GM19467 (cell line): ENCODE results near the gene ELOB.

Experiments used
- ATAC-seq: cut with Tn5 transposase; IDR thresholded peaks from one replicate; pipeline ENCODE4 v1.9.1; 2021; ENCODE audit warnings: mild to moderate bottlenecking, moderate library complexity; ENCODE audit not compliant: unreplicated experiment

The ELOB gene

DNA sequence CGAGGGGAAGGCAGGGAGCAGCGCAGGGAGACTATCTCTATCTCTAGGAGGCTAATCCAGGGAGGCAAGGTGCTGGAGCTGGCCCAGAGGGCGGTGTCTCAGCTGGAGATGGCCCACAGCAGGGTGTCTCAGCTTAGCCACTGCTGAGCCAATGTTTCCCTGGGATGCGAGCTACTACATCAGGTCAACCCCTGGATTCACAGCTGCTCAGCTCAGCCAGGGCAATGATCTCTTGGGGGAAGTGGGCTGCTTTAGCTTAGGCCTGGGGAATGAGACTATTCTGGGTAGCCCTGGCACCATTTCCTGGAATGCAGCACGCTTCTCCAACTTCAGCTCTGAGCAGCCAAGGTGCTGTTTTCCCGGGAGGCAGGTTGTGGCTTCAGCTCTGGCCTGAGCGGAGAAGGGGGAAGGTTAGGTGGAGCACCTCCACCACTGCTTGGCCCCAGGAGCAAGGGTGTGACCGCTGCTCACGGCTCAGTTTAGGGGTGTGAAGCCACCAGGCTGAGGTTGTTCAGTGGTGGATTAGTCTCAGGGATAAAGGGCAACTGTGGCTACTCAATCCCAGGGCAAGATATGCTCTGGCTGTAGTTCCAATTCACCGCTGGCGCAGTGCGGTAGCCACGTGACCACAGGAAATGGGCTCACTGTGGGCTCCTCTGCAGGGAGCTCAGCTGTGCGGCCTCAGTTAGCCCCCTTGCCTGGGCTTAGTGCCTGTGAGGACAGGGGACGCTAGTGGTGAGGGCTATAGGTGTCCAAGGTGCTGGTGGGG lies 34.8 kb upstream of the ELOB start:
- no peak for ATAC-seq

DNA sequence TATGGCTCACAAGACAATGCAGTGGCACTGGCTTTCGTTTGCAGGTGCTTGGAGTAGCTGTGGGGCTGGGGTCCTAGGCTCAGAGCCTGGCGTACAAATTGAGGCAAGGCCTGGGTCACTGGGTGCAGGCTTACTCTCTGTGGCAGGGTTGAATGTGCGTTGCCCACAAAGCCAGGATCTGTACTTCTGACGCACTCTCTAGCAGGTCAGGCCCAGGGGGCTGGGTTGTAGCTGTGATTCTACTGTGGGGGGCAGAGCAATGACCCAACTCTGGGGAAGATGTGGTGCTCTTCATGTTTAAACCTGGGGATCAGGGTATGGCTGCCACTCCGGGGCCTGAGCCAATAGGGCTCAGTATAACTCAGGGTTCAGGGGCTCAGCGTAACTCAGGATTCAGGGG lies 33.6 kb upstream of the ELOB start:
- no peak for ATAC-seq

GRCh38 chr16:2809149-2809760 lies 32.2 kb upstream of the ELOB start:
- ATAC-seq: no peak

GRCh38 chr16:2808181-2808580 lies 31.1 kb upstream of the ELOB start:
- ATAC-seq: no peak

- no peak for ATAC-seq
Measured at GRCh38 chr16:2806286-2806685, 29.2 kb upstream of the ELOB start.

DNA sequence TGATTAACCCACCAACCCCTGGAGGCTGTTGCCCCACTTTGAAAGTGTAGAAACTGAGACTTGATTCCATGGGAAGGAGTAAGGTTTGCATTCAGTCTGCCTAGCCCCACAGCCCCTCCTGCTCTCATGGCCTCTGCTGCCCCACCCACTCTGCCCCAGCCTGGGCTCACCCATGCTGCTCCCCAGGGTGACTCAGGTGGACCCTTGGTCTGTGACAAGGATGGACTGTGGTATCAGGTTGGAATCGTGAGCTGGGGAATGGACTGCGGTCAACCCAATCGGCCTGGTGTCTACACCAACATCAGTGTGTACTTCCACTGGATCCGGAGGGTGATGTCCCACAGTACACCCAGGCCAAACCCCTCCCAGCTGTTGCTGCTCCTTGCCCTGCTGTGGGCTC lies 27.6 kb upstream of the ELOB start:
- ATAC-seq: no peak

DNA sequence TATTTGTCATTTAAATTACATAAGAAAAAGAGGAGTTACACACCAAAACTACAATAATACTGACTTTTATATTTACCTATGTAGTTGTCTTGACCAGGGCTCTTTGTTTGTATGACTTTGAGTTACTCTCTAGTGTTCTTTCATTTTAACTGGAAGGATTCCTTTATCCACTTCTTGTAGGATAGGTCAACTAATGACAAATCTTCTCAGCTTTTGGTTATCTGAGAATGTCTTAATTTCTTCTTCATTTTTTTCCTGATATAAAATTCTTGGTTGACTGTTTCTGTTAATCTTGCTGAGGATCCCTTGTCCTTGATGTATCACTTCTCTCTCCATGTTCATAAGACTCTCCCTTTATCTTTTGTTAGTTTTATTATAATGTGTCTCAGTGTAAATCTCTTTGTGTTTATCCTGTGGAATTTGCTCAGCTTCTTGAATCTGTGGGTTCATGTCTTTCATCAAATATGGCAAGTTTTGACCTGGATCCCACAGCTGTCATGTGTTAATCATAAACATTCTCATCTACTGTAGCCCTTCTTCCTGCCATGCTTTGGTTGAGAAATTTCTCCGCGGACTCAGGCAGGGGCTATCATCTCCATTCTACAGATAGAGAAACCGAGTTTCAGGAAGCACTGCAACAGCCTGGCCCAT lies 26.6 kb upstream of the ELOB start:
- ATAC-seq: no peak

- no peak for ATAC-seq
Measured at GRCh38 chr16:2799859-2800226, 22.8 kb upstream of the ELOB start.

- no peak for ATAC-seq
Measured at GRCh38 chr16:2799205-2799858, 22.3 kb upstream of the ELOB start.

- ATAC-seq: no peak
Measured at GRCh38 chr16:2798723-2799204, 21.7 kb upstream of the ELOB start.

GRCh38 chr16:2795395-2796143 lies 18.5 kb upstream of the ELOB start:
- ATAC-seq: no peak

DNA sequence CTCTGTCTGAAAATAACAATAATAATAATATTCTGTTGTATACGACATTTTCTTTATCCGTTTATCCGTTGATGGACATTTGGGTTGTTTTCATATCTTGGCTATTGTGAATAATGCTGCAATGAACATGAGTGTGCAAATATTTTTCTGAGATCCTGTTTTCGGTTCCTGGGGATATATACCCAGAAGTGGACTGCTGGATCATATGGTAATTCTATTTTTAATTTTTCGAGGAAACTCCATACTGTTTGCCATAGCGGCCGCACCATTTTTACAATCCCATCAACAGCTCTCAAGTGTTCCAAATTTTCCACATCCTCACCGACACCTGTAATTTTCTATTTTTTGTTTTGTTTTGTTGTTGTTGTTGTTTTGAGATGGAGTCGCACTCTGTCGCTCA lies 15.9 kb upstream of the ELOB start:
- no peak for ATAC-seq

DNA sequence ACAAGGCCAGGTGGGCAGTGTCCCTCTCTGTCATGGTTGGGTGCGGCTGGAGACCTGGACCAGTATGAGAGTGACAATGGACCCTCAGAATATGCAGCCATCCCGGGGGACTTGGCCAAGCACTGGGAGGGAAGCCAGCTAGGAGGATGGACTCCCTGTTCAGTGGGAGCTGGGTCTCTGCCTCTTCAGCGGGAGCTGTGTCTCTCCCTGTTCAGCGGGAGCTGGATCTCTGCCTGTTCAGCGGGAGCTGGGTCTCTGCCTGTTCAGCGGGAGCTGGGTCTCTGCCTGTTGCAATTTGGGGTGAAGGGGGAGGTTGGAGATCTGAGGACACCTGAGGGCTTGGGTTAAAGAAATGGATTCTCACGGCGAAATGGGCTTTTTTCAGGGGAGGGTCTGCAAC lies 14.1 kb upstream of the ELOB start:
- ATAC-seq: no peak

GRCh38 chr16:2790631-2791030 lies 13.6 kb upstream of the ELOB start:
- no peak for ATAC-seq

GRCh38 chr16:2787961-2788360 lies 10.9 kb upstream of the ELOB start:
- ATAC-seq: no peak

DNA sequence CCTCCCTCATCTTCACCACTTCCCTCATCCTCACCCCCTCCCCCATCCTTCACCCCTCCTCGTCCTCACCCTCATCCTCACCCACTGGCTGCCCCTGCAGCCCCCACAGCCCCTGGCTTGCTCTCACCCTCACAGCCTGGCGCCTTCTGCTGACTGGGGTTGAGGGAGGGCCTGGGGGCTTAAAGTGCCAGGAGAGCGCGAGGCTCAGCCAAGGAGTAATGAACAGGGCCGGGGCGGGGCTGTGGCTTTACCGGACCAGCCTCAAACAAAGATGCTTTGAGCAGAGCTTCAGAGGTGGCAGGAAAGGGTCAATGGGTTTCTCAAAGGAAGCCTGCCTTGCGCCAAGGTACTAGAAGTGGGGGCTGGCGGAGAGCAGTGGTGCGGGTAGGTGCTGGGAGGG lies 10.3 kb upstream of the ELOB start, which contains the start of gene PRSS33:
Gene PRSS33 (minus strand): TSS at position 155 of the 400 bp plus-strand sequence. CDS start 1,013 bp downstream, outside the sequence.
- ATAC-seq: no peak

- ATAC-seq: no peak
Measured at GRCh38 chr16:2786826-2787151, 9.7 kb upstream of the ELOB start.

DNA sequence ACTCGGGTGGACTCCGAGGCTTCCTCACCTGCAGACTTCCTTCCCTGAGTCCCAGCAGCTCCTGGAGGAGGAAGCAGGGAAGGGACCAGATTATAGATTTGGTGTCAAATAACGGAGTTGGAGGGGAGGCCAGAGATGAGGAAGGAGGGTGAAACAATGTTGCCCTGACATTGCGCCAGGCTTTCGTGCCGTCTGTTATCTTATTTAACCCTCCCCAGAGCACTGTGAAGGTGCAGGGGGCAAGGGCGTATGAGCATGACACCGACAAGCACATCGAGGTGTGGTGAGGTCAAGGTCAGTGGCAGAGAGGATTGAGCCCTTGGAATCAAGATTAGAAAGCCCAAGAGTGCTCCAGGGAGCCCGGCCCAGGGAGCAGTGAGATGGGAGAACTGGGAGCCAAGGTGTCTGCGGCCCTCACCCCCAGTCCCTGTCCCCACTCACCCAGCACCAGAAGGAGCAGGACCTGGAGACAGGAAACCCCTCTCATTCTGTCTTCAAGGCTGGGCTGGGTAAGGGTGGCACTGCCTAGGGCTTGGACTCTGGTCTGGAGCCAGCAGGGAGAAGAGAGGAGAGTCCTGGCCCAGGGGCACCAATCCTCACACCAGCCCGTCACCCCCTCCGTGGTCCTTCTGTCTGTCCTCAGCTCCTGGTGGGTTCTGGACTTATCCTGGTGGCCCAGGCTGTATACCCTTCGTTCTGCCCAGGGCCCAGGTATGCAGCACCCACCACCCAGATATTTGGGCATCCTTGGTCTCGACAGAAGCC lies 9.2 kb upstream of the ELOB start:
- no peak for ATAC-seq

DNA sequence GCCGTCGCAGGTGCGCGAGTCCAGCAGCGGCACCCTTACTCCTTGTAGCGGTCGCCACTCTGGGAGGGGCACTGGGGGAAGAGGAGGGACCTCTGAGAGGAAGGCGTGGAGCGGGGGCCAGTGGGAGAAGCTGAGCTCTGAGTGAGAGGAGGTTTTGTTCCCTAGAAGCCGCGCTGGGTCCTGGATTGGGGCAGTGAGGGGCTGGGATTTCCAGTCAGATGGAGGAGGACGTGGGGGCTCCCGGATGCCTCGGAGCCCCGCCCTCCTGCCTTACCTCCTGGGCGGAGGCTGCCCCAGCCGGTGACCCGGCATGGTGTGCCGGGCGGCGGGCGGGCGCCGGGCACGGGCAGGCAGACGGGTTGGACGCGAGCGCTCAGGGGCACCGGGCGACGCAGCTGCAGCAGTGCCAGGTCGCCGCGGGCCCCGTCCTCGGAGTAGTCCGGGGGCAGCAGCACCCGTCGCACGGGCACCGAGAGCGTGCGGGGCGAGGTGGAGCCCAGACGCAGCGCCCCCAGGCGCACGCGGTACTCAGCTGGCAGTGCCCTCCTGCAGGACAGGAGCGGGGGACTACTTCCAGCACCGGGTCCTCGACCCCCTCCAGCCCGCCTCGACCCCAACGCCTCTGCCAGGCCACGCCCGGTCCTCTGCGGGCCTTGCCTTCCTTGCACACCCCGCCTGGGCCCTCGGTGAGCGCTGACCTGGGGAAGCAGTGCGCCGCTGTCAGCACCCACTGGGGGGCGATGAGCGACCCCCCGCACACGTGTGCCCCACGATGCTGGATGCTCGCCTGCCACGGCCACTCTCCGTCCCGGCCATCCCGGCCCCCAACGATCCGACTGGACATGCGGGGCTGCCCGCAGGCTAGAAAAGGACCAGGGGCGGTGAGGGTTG lies 8.3 kb upstream of the ELOB start:
- ATAC-seq: no peak
